Suppressor macrophage (primary cell): ENCODE data around the gene C22orf15.
A peak's percentile ranks its signal among the peaks of the same experiment; 100 is the strongest.

Experiments used
- DNase-seq, 4 experiments: peaks; one replicate each; pipeline ENCODE4 v3.0.0-alpha.2; 2020 to 2022

The C22orf15 gene

GRCh38 chr22:23773483-23774113, 10.8 kb downstream of the C22orf15 start:
- no peak for DNase-seq

GRCh38 chr22:23774114-23774921, 11.5 kb downstream of the C22orf15 start:
- no peak for DNase-seq

- DNase-seq: no peak
Observed at GRCh38 chr22:23774922-23775436, 12.2 kb downstream of the C22orf15 start.

- DNase-seq: no peak
Observed at GRCh38 chr22:23775779-23776375, 13.1 kb downstream of the C22orf15 start.

- no peak for DNase-seq
Observed at GRCh38 chr22:23777776-23778576, 15.2 kb downstream of the C22orf15 start.

GRCh38 chr22:23778577-23778900, 15.7 kb downstream of the C22orf15 start:
- DNase-seq: no peak

GRCh38 chr22:23779083-23779482, 16.3 kb downstream of the C22orf15 start:
- no peak for DNase-seq

GRCh38 chr22:23779731-23780130, 16.9 kb downstream of the C22orf15 start:
- DNase-seq: no peak

GRCh38 chr22:23780146-23780748, 17.5 kb downstream of the C22orf15 start:
- DNase-seq: no peak

- DNase-seq: no peak
Observed at GRCh38 chr22:23781065-23781464, 18.3 kb downstream of the C22orf15 start.

- DNase-seq: no peak
Observed at GRCh38 chr22:23781511-23782183, 18.9 kb downstream of the C22orf15 start.

- no peak for DNase-seq
Observed at GRCh38 chr22:23782252-23782651, 19.5 kb downstream of the C22orf15 start.

GRCh38 chr22:23782703-23783102, 19.9 kb downstream of the C22orf15 start:
- no peak for DNase-seq

GRCh38 chr22:23783265-23784150, 20.7 kb downstream of the C22orf15 start:
- no peak for DNase-seq

- no peak for DNase-seq
Observed at GRCh38 chr22:23784215-23784732, 21.5 kb downstream of the C22orf15 start.

GRCh38 chr22:23786261-23786710, 23.5 kb downstream of the C22orf15 start:
- no peak for DNase-seq

GRCh38 chr22:23786752-23787599, 24.2 kb downstream of the C22orf15 start, which contains the start of gene SMARCB1:
Gene SMARCB1, plus strand, starts transcription at chr22:23786966. Its CDS starts 204 bp downstream, at chr22:23787170.
- peak; percentile 94 to 98 (median 97) for DNase-seq

- no peak for DNase-seq
Observed at GRCh38 chr22:23787600-23787896, 24.8 kb downstream of the C22orf15 start.

GRCh38 chr22:23787910-23788309, 25.1 kb downstream of the C22orf15 start:
- no peak for DNase-seq
